Muscle of leg (tissue), 11 donors: ENCODE data around the gene CHML. TPM values are rescaled to one million over a fixed set of nuclear protein-coding genes. Genes with fewer than 3 reads are reported as not detected.

Experiments used
- DNase-seq: peaks from one replicate; pipeline ENCODE4 v3.0.0; 2013
- H3K27ac ChIP-seq: one replicate; pipeline ENCODE4 v1.5.1; 2013; ENCODE audit warnings: mild to moderate bottlenecking, low read length, control low read depth
- H3K27me3 ChIP-seq: one replicate; pipeline ENCODE4 v1.6.1; 2013; ENCODE audit warnings: low read length; ENCODE audit not compliant: control insufficient read depth, insufficient read depth
- H3K36me3 ChIP-seq: one replicate; pipeline ENCODE4 v1.6.1; 2013; ENCODE audit warnings: low read length; ENCODE audit not compliant: control insufficient read depth, insufficient read depth
- H3K4me1 ChIP-seq: one replicate; pipeline ENCODE4 v1.6.1; 2013; ENCODE audit warnings: low read length; ENCODE audit not compliant: control insufficient read depth, insufficient read depth
- H3K4me3 ChIP-seq: one replicate; pipeline ENCODE4 v1.5.1; 2013; ENCODE audit warnings: low read length, control low read depth
- H3K9me3 ChIP-seq: replicated peaks from 2 replicates; pipeline ENCODE4 v1.6.1; 2013; ENCODE audit warnings: low read depth, low read length; ENCODE audit not compliant: control insufficient read depth
- WGBS: methylation state at CpG from one replicate; pipeline ENCODE4 v1.1.5; 2013; ENCODE audit warnings: missing lambda C conversion rate; ENCODE audit not compliant: insufficient coverage; 5-methylcytosine and 5-hydroxymethylcytosine counted together
- polyA plus RNA-seq, 8 donors: library from polyadenylated mRNA; unstranded; fragments of 120-200 nt; gene quantifications; one replicate each; pipeline versions ENCODE4 v1.2.1 to v1.2.3, GENCODE V29; 2013; ENCODE audit warnings: inconsistent platforms in 1 of 8, low replicate concordance in 1 of 8; ENCODE audit not compliant: insufficient read length in 8 of 8, insufficient read depth in 1 of 8
- total RNA-seq: library from RNA; stranded (reverse); fragments of 120-200 nt; gene quantifications from one replicate; pipeline ENCODE4 v1.2.4, GENCODE V29; 2013

CHML gene
- total and polyA plus RNA-seq, 9 donors, result 6.5 to 16.7 (median 11.8) TPM

DNA sequence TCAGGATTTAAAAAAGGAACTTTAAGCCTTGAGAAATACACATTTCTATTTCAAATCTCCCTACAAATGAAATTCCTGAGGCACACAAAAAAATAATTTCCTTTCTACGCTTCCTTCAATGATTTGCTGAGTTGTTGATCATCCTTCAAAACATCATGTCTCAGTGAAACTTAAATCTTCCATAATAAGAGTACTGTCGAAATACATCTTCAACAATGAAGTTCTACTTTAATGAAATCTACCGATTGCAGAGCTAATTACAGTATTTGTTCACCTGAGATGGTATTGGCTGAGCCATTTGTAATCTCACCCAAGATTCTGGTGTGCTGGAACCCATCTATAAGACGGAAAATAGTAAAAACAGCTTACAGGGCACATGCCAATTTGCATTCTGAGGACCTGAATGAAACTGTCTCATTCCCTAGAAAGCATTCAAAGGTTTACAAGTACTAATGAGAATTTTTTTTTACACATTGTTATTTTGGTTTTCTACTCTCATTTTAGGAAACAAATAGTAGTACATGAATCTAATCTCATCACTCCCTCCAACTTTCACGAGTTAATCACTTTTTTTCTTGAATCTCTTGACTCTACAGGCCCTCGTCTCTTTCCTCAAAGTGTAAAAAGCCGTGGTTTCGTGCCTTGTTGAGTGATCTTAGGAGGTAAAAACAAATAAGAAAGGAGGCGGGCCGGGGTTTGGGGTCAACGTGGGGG lies 1.1 kb downstream of the CHML start:
- Histone ChIP-seq H3K4me1 (peaks cover 11% of the 10 kb centered on the region), H3K27me3 (no peaks in the 10 kb centered on the region), H3K4me3 (peak overlapping the region; percentile 96), H3K36me3 (peaks cover 4% of the 10 kb centered on the region), H3K9me3 (peaks cover 3% of the 10 kb centered on the region), H3K27ac (peak overlapping the region; percentile 38)
- 8% methylated on average over 8 of the region's 11 CpGs for WGBS
- no peak for DNase-seq

DNA sequence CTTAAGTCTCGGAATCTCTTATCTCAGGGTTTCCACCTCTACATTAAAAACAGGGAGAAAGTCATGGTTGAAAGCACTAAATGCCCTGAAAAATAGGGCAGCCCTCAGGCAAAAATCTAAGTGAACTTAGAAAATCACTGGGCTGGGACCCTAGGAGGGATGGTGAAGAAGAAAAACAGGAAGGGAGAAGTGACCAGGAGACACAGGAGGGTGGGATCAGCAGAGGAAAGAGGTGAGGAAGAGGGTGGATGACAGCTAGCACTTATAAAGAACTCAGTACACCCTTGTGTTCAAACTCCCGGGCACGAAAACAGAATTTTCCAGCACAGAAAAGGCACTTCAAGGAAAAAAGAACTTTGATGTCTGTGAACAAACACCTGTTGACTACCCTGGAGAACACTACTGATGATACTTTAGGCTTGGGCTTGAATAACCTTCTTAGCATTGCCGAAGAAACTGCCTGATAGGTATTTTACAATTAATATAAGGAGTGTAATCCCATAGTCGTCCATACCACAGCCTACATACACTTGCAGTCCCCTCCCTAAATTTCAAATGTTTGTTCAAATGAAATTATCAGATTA lies 2.0 kb downstream of the CHML start:
- H3K27ac ChIP-seq, result no peak overlapping the region
- H3K4me3 ChIP-seq, result peak overlapping the region; percentile 8
- no peaks in the 10 kb centered on the region for H3K27me3 ChIP-seq
- H3K9me3 ChIP-seq, result peaks cover 3% of the 10 kb centered on the region
- WGBS, result no CpG with 5 or more reads among the region's 5 CpGs
- H3K36me3 ChIP-seq, result peaks cover 4% of the 10 kb centered on the region
- peaks cover 11% of the 10 kb centered on the region for H3K4me1 ChIP-seq
- DNase-seq, result no peak

DNA sequence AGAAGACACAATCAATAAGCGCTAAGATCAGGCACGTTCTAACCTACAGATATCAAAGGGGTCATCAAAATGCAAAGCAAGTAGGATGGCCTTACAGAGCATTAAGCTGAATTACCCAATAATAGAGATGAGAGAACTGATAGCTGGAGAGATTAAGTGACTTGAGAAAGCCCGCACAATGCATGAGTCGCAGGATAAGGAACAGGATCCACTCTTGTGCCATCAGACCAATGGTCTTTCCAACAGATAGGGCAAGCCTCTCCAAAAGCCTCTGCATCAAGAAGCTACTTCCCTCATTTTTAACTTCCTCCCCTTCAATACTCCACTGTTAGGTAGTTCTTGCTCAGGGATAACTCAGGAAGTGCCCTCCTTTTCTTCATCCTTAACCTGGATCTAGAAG lies 2.6 kb downstream of the CHML start:
- H3K4me3 ChIP-seq, result no peak overlapping the region
- WGBS, result 87% methylated on average over 2 of the region's 4 CpGs
- H3K27ac ChIP-seq, result no peak overlapping the region
- no peaks in the 10 kb centered on the region for H3K27me3 ChIP-seq
- no peak for DNase-seq
- H3K4me1 ChIP-seq, result peaks cover 11% of the 10 kb centered on the region
- H3K36me3 ChIP-seq, result peaks cover 4% of the 10 kb centered on the region
- peaks cover 2% of the 10 kb centered on the region for H3K9me3 ChIP-seq

DNA sequence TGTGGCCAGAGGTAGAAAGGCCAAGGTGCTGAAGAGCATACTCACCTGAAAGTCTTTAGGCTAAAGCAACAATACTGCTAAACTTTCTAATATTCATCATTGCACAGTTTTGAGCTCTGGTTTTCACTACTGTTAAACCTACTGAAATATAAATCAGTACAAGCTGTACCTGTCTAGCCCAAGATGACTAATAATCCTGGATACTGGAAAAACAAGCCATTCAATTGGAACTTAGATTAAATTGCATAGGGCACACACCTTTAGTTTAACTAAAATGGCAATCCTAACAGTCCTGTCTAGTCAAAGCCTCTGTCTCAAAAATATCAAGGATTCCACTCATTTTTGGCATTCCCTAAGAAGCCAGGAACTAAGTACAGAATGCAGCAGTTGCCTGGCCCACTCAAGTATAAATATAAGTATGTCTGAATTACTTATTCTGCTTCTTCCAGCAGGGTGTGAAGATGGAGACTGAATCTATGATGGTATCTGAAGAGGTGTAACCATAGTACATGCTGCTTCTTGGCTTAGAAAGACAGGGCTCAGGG lies 3.1 kb downstream of the CHML start:
- no peak for DNase-seq
- H3K9me3 ChIP-seq, result peaks cover 2% of the 10 kb centered on the region
- H3K27me3 ChIP-seq, result no peaks in the 10 kb centered on the region
- H3K4me3 ChIP-seq, result no peak overlapping the region
- peaks cover 11% of the 10 kb centered on the region for H3K4me1 ChIP-seq
- H3K27ac ChIP-seq, result no peak overlapping the region
- peaks cover 4% of the 10 kb centered on the region for H3K36me3 ChIP-seq

DNA sequence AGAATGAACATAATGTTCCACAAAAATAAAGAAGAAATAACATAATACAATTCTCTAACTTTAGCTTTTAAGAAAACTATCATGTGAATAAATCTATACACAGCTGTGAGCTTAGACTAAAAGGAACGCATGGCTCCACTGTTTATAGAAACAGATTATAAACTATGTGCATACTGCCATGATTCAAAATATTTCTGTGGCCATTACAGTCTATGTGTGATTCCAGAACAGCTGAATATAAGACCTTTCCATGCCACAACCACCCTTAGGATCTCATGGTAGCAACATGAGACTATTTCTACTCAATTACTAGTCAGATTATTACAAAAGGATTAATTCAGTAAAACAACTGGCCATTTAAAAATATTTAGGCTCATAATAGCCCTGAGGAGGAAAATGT lies 3.9 kb downstream of the CHML start:
- no CpG with 5 or more reads among the region's 1 CpG for WGBS
- H3K4me1 ChIP-seq, result peaks cover 11% of the 10 kb centered on the region

DNA sequence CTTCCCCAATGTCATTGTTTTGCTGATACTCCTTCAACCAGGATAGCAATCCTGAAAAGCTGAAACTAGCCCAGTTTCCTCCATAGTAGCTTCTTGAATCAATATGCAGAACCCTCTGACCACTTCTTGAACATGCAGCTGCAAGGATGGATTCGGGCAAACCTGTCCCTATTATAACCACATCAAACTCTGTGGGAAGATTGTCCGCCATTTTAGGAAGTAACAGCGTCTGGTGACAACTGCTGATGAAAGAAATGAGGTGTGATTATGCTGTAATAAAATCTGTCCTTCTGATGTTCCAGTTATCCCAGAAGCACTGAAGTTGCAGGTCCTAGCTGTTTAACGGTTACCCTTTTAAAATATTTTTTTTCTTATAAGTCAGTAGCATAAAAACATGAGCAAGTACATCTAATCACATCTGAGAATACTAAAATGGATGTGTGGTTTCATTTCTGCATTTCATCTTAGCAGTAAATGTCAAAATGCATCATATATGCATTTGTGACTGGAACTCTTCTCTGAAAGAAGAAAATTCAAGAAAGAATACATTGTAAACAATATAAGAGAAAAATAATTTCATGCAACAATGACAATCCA lies 4.5 kb downstream of the CHML start:
- Histone ChIP-seq H3K4me3 (no peak overlapping the region), H3K36me3 (peaks cover 4% of the 10 kb centered on the region), H3K4me1 (peaks cover 8% of the 10 kb centered on the region), H3K9me3 (no peaks in the 10 kb centered on the region), H3K27me3 (no peaks in the 10 kb centered on the region), H3K27ac (no peak overlapping the region)
- DNase-seq, result no peak
- WGBS, result no CpG with 5 or more reads among the region's 4 CpGs

More for the DNA sequence above, 3.9 kb downstream of the CHML start:
- Histone ChIP-seq H3K4me3 (no peak overlapping the region), H3K27ac (no peak overlapping the region), H3K9me3 (no peaks in the 10 kb centered on the region), H3K27me3 (no peaks in the 10 kb centered on the region), H3K36me3 (peaks cover 4% of the 10 kb centered on the region)
- no peak for DNase-seq

DNA sequence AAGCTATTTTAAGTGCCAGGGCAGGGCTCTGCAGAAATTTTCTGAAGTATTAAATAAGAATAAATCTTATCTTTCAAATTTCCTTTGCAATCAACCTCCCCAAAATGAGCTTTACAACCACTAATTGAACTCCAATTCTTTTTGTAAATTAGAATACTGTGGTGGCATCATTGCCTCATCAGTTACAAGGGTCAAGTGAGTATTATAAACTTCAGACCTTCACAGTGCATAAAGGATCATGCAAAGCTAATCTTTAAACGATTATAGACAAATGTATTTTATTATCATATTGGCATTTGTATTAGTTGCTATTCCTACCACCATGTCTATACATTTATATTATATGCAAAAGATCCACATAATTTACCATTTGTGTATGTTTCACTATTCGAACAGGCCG lies 7.2 kb downstream of the CHML start:
- no peak overlapping the region for H3K4me3 ChIP-seq
- peaks cover 4% of the 10 kb centered on the region for H3K36me3 ChIP-seq
- H3K27ac ChIP-seq, result no peak overlapping the region
- no CpG with 5 or more reads among the region's 3 CpGs for WGBS
- no peak for DNase-seq
- H3K4me1 ChIP-seq, result peaks cover 1% of the 10 kb centered on the region
- H3K27me3 ChIP-seq, result no peaks in the 10 kb centered on the region
- no peaks in the 10 kb centered on the region for H3K9me3 ChIP-seq

DNA sequence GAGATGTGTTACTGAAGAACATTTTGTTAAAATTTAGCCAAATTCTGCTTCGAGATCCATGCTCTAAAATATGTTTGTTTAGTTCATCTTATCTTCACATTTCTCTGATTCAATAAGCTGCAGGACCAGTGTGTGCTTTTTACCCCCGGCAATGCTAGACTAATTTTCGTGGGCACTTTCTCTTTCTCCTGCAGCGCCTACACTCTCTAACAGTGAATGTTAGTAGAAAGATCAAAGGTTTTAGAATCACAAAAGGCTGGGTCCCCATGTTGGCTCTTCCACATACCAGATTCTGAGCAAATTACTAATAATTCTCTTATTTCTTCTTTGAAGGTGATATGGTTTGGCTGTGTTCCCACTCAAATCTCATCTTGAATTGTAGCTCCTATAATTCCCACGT lies 8.5 kb downstream of the CHML start:
- Histone ChIP-seq H3K4me3 (no peak overlapping the region), H3K9me3 (no peaks in the 10 kb centered on the region), H3K4me1 (no peaks in the 10 kb centered on the region), H3K36me3 (peaks cover 4% of the 10 kb centered on the region), H3K27ac (no peak overlapping the region), H3K27me3 (no peaks in the 10 kb centered on the region)
- DNase-seq, result no peak
- WGBS, result no CpG with 5 or more reads among the region's 5 CpGs

DNA sequence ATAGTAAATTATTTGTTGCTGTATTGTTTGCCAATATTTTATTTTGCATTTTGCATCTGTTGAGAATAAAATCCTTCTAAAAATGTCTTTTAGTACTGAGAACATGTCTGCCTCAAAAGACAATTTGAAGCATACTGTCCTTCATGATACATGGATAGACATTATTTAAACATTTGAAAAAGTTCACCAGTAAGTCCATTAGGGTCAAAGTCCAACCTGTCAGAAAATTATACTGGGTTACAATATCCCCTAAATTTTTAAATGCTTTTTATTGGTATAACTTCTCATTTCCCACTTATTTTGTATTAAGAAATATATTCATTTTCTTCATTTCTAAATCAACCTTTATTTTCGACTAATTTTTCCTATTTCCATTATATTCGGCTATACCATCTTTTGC lies 9.3 kb downstream of the CHML start:
- WGBS, result no CpG with 5 or more reads among the region's 2 CpGs
- H3K27me3 ChIP-seq, result no peaks in the 10 kb centered on the region
- no peaks in the 10 kb centered on the region for H3K4me1 ChIP-seq
- H3K4me3 ChIP-seq, result no peak overlapping the region
- no peak for DNase-seq
- peaks cover 4% of the 10 kb centered on the region for H3K36me3 ChIP-seq
- H3K9me3 ChIP-seq, result no peaks in the 10 kb centered on the region
- no peak overlapping the region for H3K27ac ChIP-seq

DNA sequence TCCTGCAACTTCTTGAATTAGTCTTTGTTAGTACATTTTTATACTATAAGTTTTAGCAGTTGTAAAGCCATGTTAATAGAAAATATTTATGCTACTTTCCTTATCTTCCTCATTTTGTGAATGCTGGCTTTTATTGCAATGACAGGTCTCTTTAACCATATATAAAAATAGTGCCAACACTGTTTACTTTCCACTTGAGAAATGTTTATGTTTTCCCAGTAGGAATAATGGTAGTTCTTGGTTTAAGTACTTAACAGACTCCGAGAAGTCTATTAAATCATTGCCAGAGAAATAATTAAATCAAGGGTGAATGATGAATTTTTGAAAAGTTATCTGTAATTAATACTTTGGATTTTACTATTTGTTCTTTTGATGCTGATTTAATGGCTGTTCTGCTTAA lies 9.7 kb downstream of the CHML start:
- H3K9me3 ChIP-seq, result no peaks in the 10 kb centered on the region
- no peak for DNase-seq
- no CpG with 5 or more reads among the region's 1 CpG for WGBS

More for the DNA sequence above, 9.7 kb downstream of the CHML start:
- Histone ChIP-seq H3K27me3 (no peaks in the 10 kb centered on the region), H3K4me1 (no peaks in the 10 kb centered on the region), H3K4me3 (no peak overlapping the region), H3K36me3 (peaks cover 4% of the 10 kb centered on the region), H3K27ac (no peak overlapping the region)
